Lung (tissue), 12 donors: ENCODE results near the gene GTF2A1L. TPM values are rescaled to one million over a fixed set of nuclear protein-coding genes. Genes with fewer than 3 reads are reported as not detected.
"Not testable (repeated sequence)": the region's sequence is repeated elsewhere in the genome, so short reads cannot be mapped to it uniquely, and the experiment has no call there.

ENCODE experiments used
- ATAC-seq: fragments of 200-7000 bp; cut with Tn5 transposase; one replicate; pipeline ENCODE4 v1.9.1; 2020; ENCODE audit warnings: moderate number of reproducible peaks; ENCODE audit not compliant: insufficient read depth, low FRiP score
- DNase-seq, 3 donors: peaks; one replicate each; pipeline ENCODE4 v3.0.0-alpha.2; 2013 to 2017
- H3K27ac ChIP-seq, 2 donors: one replicate each; pipeline ENCODE4 v1.5.1; 2013; ENCODE audit warnings: mild to moderate bottlenecking in 2 of 2, moderate library complexity in 2 of 2, control low read depth in 1 of 2, inconsistent platforms in 1 of 2, low read depth in 1 of 2, low read length in 1 of 2
- H3K27me3 ChIP-seq, 3 donors: one replicate each; pipeline ENCODE4 v1.5.1; 2013; ENCODE audit warnings: low read length in 2 of 3; ENCODE audit not compliant: control insufficient read depth in 3 of 3, insufficient read depth in 3 of 3
- H3K36me3 ChIP-seq, 4 donors: one replicate each; pipeline ENCODE4 v1.5.1; 2013; ENCODE audit warnings: low read length in 4 of 4, mild to moderate bottlenecking in 1 of 4, moderate library complexity in 1 of 4; ENCODE audit not compliant: control insufficient read depth in 4 of 4, insufficient read depth in 4 of 4
- H3K4me1 ChIP-seq, 5 donors: one replicate each; pipeline ENCODE4 v1.5.1; 2013; ENCODE audit warnings: low read length in 5 of 5, mild to moderate bottlenecking in 2 of 5, moderate library complexity in 1 of 5; ENCODE audit not compliant: control insufficient read depth in 5 of 5, insufficient read depth in 5 of 5
- H3K4me3 ChIP-seq: one replicate; pipeline ENCODE4 v1.5.1; 2013; ENCODE audit warnings: mild to moderate bottlenecking, control low read depth, moderate library complexity
- H3K9ac ChIP-seq, 2 donors: one replicate each; pipeline ENCODE4 v1.5.1; 2013; ENCODE audit warnings: low read length in 2 of 2, control low read depth in 1 of 2; ENCODE audit not compliant: insufficient read depth in 1 of 2
- H3K9me3 ChIP-seq, 4 donors: one replicate each; pipeline ENCODE4 v1.5.1; 2013; ENCODE audit warnings: low read length in 3 of 4, mild to moderate bottlenecking in 1 of 4, moderate library complexity in 1 of 4; ENCODE audit not compliant: control insufficient read depth in 4 of 4, insufficient read depth in 3 of 4
- CTCF ChIP-seq: IDR thresholded peaks from 2 replicates; pipeline ENCODE4 v1.5.1; 2012; ENCODE audit warnings: mild to moderate bottlenecking; ENCODE audit errors: control extremely low read depth, extremely low read depth
- WGBS, 2 donors: extraction: QIAGEN DNeasy Blood & Tissue Kit; methylation state at CpG; one replicate each; pipeline ENCODE4 v1.1.7; 2013; 5-methylcytosine and 5-hydroxymethylcytosine counted together
- polyA plus RNA-seq, 2 donors: library from polyadenylated mRNA; stranded (reverse); fragments of 200-250 nt; gene quantifications; one replicate each; pipeline ENCODE4 v1.2.1, GENCODE V29; 2013
- total RNA-seq, 2 donors: library from RNA; depleted of rRNA in 1 of 2; stranded (reverse); fragments of >200 nt in 1 of 2; gene quantifications; one replicate each; pipeline ENCODE4 v1.2.1, GENCODE V29; 2014 to 2021
- donor health status: control.
- donor health status: control.
- donor health status: Bipolar disorder and iron deficiency.
- donor health status: healthy.
- donor health status: DM: yes; HTN: yes; CAD: no.

The GTF2A1L gene
- total and polyA plus RNA-seq, 4 donors, result 0.39 to 1.6 (median 0.51) TPM; not detected in 1

- H3K9ac ChIP-seq, result no peak overlapping the region
- H3K27ac ChIP-seq, result no peak overlapping the region
- peaks cover 0 to 12% (median 4%) of the 10 kb centered on the region in 4 donors for H3K36me3 ChIP-seq
- no peak for ATAC-seq
- H3K9me3 ChIP-seq, result no peaks in the 10 kb centered on the region
- TF ChIP-seq CTCF, result no peak
- no peak overlapping the region for H3K4me3 ChIP-seq
- no peaks in the 10 kb centered on the region for H3K27me3 ChIP-seq
- DNase-seq, result no peak
- H3K4me1 ChIP-seq, result no peaks in the 10 kb centered on the region
- 30 to 61% methylated on average over 1 of the region's 1 CpG for WGBS, 2 donors
These were observed 28.9 kb upstream of the GTF2A1L start for GRCh38 chr2:48588745-48589144.

GRCh38 chr2:48589170-48589767, 28.4 kb upstream of the GTF2A1L start:
- DNase-seq (peak; percentile 59 to 77 (median 65)), ATAC-seq (no peak)
- H3K9ac ChIP-seq, result no peak overlapping the region

GRCh38 chr2:48590017-48590416, 27.6 kb upstream of the GTF2A1L start:
- TF ChIP-seq CTCF, result no peak
- Histone ChIP-seq H3K9ac (no peak overlapping the region), H3K27ac (no peak overlapping the region), H3K36me3 (peaks cover 0 to 12% (median 5%) of the 10 kb centered on the region in 4 donors), H3K9me3 (no peaks in the 10 kb centered on the region), H3K4me1 (no peaks in the 10 kb centered on the region), H3K27me3 (no peaks in the 10 kb centered on the region), H3K4me3 (no peak overlapping the region)
- DNase-seq (no peak), ATAC-seq (no peak)
- WGBS, 2 donors, result 91 to 97% methylated on average over 1 of the region's 1 CpG

More at GRCh38 chr2:48589170-48589767, 28.4 kb upstream of the GTF2A1L start:
- peak; percentile 26 for TF ChIP-seq CTCF
- no peaks in the 10 kb centered on the region for H3K4me1 ChIP-seq
- 27 to 36% methylated on average over 5 of the region's 5 CpGs for WGBS, 2 donors
- H3K4me3 ChIP-seq, result no peak overlapping the region
- H3K36me3 ChIP-seq, result peaks cover 0 to 13% (median 4%) of the 10 kb centered on the region in 4 donors
- H3K27ac ChIP-seq, result no peak overlapping the region
- no peaks in the 10 kb centered on the region for H3K27me3 ChIP-seq
- H3K9me3 ChIP-seq, result no peaks in the 10 kb centered on the region

- TF ChIP-seq CTCF, result no peak
- Histone ChIP-seq H3K9me3 (no peaks in the 10 kb centered on the region), H3K4me3 (no peak overlapping the region), H3K27ac (no peak overlapping the region), H3K36me3 (peaks cover 0 to 11% (median 4%) of the 10 kb centered on the region in 4 donors), H3K27me3 (no peaks in the 10 kb centered on the region), H3K4me1 (no peaks in the 10 kb centered on the region), H3K9ac (no peak overlapping the region)
- WGBS, 2 donors, result 97 to 99% methylated on average over 2 of the region's 2 CpGs
- DNase-seq (no peak), ATAC-seq (no peak)
These were observed 25.6 kb upstream of the GTF2A1L start for GRCh38 chr2:48592067-48592466.

- not testable (repeated sequence) for H3K27ac ChIP-seq, H3K27me3 ChIP-seq, H3K4me3 ChIP-seq, H3K4me1 ChIP-seq, ATAC-seq, H3K9ac ChIP-seq, DNase-seq, H3K9me3 ChIP-seq
- H3K36me3 ChIP-seq, result peaks cover 0 to 21% (median 4%) of the 10 kb centered on the region in 4 donors
- WGBS, 2 donors, result 96% methylated on average over 7 of the region's 7 CpGs
These were observed 20.9 kb upstream of the GTF2A1L start for GRCh38 chr2:48596751-48597150.
